HG02973 (cell line): ENCODE results near the gene GNGT2.
A peak's percentile ranks its signal among the peaks of the same experiment; 100 is the strongest.

Experiments used
- ATAC-seq: cut with Tn5 transposase; IDR thresholded peaks from one replicate; pipeline ENCODE4 v1.9.1; 2021; ENCODE audit warnings: moderate library complexity; ENCODE audit not compliant: unreplicated experiment

Gene GNGT2

DNA sequence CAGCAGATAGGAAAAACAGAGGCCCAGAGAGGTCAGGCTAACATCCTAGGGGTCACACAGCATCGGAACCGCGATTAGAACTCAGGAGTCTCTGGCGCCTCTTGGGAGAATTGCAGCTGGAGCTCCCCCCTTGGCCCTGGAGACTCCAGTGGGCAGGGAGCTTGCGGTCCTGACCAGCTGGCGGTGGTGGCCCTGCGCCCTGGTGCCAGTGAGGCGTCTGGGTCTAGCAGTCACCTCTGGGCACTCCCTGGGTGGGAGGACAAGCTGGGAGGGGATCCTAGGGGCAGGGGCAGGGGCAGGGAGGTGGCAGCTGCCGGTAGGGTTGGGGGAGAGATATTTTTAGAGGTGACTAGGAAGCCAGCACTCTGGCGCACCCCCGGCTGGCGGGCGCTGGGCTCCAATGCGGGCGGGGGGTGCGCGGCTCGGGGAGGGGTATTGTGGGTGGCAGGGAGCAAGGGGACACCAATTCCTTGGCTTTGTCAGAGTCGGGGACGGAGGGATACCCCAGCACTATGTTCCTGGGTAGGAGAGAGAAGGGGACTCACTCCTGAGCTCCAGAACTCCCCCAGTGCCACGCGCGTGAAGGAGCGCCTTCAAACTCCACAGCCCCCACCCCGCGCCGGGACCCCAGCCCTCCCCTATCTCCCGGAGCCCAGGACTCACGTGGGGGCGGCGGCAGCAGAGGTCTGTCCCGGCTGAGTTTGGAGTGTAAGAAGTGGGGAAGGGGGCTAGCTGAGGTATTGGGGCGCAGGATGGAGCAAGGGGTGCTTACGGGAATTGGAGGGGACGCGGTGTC lies 19.6 kb upstream of the GNGT2 start:
- ATAC-seq = no peak

DNA sequence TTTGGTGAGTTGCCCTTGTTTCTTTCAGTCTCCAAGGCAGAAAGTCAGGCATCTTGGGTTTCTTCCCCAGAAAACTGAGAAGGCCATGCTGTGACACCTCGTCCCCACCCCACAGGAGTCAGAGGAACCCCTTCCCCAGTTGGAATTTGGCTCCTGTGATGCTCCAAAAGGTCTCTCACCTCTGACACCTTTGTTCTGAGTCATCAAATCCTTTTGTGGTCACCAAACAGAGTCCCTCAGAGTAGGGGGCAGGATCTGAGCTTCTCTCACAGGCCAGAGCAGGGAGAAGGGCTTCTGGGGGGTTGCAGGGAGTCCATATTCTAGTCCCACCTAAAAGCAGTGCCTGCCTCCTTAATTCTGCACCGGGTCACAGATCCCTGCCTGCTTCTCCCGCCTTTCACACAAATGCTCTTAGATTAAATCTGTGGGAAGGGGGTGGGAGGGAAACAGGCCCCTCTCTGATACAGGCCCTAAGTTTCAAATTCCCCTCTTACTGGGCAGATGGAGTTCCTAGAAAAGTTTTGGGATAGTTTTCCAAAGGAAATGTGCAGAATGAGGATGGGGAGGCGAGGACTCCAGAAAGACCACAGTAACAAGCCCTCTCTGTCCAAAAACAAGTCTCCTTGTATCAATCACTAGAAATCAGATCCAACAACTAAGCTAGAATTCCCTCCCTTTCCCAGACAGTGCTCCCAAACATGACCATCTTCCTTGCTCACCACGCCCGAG lies 18.9 kb upstream of the GNGT2 start:
- no peak for ATAC-seq

DNA sequence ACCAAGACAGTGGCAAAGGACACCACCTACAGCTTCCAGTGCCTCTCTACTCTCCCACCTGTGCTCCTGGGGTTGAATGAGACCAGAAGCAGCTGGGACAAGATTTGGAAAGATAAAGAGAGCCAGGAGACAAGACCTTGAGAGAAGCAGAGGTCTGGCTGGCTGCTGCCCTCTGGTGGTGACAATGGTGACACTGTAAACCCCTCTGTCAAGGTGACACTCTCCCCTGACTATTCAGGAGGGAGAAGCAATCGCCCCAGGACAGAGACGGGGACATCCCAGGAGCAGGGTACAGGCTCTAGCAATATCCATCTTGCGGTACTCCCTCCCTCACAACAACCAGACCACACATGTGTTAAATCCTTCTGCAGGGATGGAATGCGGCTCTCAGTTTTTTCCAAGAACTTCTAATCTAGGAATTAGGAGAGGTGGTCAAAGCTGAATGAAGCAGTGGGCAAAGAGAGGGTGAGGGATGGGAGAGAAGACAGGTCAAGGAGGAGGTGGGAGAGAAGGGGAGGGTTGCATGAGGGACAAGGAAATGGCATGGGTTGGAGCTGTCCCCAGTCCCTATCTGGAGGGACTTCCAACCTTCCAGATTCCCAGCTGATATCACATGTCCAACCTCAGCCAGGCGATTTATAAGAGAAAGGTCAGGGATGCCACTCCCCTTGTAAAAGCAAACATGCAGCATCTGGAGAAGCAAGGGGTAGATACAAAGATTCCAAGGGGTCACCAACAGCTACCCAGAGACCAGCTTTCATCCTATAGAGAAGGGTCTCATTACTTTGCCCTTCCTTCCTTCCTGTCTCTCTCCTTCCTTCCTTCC lies 17.3 kb upstream of the GNGT2 start:
- ATAC-seq = no peak

DNA sequence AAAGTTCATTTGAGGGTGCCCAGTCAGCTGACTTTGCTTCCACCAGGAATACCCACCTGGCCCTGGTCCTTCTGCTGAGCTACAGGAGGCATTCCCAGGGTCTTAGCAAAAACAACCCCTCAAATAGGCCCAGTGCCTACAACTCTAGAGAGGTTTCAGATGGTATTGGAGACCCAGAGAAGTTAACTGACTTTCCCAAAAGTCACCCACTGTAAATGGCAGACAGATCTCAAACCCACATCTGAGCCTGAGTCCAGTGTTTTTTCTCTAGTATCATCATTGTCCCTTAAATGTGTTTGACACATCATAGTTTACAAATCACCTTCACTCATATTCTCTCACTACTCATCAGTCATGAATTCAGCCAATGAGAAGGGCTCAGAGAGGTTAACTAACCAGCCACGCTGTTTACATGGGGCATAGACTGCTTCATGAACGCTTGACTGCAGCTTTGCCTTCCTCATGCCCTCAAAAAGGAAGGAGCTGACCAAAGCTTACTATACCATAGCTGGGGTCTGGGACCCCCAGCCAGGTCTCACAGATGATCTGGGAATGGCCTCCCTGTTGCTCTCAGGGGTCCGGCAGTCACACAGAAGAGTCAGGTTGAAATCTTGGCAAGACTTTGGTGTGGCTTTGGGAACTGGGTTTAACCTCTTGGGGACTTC lies 16.5 kb upstream of the GNGT2 start:
- no peak for ATAC-seq

DNA sequence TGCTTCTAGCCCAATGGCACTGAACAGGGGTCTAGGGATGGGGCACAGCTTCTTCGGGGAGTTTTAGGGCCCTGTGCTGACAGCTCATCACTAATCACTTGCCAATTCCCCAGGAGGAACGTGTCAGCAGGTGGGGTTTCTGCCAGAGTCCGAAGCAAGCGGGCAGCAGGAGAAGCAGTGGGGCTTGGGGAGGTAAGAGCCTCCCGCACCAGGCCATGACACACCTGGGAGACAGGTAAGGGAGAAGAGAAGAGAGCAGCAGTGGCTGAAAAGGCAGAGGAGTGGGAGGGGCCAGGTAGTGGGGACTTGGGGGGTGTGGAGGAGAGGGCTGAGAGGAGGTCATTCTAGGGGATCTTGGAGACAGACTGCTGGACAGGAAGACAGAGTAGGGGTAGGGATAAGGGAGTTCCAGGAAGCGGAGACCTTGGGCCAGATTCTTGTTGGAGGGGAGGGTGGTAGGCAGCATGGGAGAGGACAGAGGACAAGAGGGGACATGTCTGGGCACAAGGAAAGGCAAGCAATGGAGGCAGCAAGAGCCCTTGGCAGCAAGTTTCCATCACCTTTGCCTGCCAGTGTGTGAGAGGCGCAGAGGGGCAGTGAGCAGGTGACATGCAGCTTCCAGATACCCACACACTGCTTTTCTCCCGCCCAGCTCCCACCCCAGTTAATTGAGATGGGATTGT lies 15.3 kb upstream of the GNGT2 start:
- no peak for ATAC-seq

DNA sequence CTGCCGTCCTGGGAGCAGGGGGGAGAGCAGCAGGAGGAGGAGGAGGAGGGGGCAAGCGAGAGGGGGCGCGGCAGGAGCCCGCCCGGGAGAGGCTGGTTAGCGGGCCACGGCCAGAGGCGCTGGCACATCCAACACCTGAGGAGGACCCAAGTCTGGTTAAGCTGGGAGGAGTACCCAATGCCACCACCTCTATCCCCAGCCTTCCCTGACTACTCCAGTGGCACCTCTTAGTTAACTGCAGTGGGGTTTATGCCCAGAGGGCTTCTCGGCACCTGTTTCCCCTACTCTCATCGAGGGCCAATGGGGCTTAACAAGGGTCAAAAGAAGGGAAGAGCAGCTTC lies 14.6 kb upstream of the GNGT2 start:
- no peak for ATAC-seq

DNA sequence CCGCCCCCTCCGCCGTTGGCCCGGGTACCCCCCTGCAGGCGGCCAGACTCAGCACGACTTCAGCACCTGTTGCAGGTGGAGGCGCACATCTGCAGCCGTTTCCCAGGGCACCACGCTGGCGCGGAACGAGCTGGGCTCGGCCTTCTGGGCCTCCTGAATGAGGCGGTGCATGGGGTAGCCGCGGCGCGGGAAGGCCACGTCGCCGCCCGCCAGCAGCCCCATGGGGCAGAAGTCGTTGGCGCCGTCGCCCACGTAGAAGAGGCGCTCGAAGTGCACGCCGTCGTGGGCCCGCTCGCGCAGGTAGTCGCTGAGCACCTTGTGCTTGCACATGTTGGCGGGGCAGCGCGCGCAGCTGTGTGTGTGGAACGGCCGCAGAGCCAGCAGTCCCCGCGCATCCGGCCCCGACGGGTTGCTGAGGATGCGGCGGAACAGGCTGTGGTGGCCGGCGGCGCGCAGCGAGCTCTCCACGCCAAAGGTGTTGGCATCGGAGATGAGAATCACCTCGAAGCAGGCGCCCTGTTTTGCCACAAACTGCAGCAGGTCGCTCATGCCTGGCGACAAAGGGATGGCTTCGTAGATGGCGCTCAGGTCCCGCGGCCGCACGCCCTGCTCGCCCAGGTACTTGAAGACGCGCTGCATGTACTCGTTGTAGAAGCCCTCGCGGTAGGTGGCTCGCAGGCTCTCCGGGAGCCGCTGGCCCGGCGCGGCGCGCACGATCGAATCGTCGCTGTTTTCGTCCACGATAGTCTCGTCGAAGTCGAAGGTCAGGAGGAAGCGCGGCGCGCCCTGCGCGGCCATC lies 14.0 kb upstream of the GNGT2 start:
- ATAC-seq = no peak

DNA sequence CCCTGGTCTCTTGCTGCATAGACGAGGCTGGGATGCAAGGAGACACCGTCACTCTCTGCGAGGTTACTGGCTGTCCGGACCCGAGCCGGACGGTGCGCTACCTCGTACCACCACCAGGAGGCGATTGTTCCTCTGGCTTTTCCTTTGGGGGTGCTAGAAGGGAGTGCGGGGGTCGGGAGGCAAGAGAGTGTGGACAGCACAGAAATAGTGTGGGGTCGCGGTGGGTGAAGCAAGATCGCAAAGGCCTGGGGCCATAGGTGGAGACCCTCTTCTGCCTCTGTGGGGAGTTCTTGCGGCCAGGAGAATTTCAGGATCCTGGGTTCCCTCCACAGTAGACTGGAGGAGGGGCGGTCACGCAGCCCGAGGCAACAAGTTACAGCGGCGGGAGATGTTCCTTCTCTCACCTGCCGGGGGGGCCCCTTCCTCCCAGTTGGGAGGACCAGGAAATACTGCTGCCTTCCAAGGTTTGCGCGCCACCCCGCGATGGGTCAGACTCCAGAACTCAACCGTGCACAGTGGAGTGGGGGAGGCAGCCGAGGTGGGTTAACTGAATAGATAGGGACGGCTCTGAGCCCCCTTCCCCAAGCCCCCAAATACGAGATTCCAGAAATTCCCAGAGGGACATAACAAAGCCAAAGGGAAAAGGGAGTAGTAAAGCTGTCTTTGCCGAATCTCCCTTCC lies 13.3 kb upstream of the GNGT2 start:
- no peak for ATAC-seq

DNA sequence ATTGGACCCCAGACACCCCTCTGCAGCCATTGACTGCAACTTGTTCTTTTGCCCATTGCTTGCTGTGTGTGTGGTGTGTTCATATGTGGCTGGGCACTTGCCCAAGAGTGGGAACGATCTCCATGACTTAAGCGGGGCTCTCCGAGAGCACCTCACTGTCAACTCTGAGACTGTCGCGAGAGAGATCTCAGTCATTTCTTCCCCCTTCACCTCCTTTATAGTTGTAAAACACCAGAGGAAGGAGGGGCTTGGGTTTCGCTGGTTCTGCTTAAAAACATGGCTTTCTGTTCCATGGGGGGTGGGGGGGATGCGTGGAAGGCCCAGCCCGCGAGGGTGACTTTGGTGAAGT lies 12.8 kb upstream of the GNGT2 start:
- no peak for ATAC-seq

DNA sequence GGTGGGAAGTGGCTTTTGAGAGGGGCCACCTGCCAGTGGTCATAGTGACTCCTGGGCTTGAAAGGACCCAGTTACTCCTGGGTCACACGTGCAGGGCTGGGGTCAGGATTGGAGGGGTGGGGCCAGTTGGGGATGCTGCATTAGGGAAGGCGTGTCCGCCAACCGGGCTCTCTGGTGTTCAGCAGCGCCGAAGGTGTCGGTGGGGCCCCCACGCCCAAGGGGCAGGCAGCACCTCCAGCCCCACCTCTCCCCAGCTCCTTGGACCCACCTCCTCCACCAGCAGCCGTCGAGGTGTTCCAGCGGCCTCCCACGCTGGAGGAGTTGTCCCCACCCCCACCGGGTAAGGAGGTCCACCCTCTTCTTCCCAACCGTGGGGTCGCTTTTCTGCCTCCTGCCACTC lies 9.6 kb upstream of the GNGT2 start:
- ATAC-seq = no peak

DNA sequence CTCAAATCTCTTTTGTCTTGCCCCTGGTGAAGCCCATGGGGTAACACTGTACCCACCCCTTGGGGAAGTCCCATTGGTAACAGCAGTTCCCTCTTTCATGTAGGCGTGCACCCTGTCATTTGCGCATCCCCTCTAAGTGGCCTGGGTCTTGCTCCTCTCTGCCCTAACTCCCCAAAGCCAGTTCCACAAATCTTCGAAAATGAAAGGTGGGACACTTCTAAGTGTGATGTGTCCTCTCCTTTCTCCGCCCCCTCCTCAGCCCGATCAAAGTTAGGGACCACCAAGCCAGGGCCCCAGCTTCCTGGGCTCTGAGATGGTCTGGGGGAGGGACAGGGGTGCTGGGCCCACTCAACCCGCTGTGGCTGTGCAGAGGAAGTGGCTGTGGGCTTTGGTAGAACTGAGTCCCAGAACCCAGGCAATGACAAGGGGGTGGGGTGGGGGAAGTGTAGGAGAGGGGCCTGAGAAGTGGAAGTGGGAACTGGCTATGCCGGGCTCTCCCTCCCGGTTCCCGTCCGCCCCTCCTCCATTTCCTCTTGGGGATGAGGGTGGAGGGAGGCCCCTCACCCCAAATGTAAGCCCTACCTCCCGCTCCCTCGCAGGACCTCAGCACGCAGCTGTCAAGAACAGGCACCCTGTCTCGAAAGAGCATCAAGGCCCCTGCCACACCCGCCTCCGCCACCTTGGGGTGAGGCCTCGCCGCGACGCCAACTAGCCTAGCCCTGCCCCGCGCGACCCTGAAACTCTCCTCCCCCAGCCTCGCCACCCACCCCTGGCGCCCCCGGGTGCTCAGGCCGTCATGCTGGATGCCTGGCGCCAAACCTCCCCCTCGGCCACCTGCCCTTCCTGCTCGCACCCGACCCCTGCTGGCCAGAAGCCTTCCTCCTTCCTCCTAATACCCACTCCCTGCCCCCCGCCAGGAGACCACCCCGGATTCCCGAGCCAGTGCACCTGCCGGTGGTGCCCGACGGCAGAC lies 8.9 kb upstream of the GNGT2 start:
- ATAC-seq = no peak

DNA sequence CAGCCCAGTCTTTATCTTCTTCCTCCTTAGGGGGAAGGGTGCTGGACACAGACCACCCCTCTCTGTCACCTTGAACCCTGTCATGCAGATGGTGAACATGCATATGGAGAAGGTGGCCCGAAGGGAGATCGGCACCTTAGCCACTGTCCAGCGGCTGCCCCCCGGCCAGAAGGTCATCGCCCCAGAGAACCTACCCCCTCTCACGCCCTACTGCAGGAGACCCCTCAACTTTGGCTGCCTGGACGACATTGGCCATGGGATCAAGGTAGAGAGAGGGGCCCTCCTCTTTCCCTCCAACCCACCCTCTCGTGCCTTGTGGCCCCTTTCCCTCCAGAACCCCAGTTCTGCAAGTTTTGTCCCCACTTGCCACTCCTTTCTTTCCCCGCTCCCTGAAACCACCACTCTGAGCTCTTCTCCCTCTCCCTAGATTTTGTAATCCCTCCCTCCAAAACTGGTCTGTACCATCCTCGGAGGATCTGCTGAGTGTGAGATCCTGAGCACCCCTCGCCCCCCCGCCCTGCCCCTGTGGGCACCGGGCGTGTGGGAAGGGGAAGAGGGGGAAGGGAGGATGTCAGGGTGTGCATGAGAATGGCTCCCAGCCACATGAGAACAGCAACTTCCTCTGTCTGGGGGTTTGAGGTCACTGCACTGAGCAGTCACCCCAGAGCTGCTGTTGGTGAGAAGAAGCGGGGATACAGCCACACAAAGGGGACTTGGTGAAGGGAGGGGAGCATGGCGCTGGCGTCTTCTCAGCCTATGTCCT lies 7.5 kb upstream of the GNGT2 start:
- peak; percentile 39 for ATAC-seq

DNA sequence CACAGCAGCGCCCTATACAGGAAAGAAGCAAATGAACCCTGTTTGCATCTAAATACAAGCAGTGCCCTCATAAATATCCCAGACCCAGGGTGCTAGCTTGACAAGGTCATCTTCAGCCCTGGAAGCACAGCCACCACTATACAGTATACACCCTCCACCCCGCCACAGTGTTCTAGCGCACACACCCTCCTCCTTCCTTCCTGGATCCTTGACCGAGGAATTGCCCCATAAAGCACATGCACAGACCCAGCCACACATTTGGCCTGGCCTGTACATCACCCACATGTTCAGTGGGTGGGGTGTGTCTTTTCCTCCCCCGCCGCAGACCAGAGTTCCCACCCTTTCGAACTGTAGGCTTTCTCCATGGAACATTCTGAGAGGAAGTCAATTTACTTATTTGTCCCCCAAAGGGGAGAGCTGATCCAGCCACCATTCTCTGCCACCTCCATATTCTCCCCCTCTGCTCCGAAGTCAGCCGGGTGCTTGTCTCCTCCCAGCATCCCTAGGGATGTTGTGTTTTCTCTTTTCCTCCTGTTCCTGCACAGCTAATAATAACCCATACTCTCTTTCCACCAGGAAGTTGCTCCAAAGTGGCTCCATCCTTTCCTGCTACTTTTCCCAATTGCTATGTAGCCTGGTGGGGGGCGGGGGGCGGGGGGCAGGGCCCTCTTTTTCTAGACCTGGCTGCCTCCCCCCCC lies 6.7 kb upstream of the GNGT2 start:
- no peak for ATAC-seq

DNA sequence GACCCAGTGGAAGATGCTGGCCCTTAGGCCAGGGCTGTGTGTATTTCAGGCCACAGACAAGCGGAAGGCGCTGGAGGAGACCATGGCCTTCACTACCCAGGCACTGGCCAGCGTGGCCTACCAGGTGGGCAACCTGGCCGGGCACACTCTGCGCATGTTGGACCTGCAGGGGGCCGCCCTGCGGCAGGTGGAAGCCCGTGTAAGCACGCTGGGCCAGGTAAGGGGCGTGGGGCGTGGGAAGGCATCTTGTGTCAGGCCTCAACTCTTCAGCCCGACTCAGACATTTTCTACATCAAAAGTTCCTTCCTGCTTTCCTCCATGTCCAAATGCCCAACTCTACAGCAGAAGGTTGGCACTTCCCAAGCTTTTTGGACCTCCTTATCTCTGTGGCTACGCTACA lies 6.1 kb upstream of the GNGT2 start:
- no peak for ATAC-seq

DNA sequence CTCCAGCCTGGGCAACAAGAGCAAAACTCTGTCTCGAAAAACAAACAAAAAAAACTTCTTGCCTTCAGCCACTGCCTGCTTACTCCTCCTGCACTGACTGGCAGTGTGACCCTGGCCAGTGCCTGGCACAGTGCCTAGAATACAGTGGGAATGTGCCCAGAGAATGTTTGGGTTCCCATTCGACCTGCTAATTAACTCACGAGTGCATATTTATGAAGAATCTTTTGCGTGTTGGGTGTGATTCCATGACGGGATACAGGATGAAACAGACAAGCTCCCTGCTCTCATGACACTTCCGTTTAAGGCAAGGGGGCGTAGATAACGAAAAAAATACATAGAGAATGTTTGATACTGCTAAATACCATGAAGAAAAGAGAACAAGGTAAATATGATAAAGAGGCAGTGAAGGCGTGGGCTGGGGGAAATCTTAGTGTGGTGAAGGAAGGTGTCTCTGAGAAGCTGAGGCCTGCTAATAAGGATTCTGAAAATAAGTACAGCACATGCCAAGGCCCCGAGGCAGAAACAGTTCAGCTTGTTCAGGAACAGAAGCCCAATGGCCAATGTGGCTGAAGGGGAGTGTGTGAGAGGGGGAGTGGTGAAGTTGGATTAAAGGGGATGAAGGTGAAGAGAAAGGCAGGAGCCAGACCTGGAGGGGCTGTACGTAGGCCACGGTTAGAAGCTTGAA lies 4.4 kb upstream of the GNGT2 start:
- ATAC-seq = no peak

DNA sequence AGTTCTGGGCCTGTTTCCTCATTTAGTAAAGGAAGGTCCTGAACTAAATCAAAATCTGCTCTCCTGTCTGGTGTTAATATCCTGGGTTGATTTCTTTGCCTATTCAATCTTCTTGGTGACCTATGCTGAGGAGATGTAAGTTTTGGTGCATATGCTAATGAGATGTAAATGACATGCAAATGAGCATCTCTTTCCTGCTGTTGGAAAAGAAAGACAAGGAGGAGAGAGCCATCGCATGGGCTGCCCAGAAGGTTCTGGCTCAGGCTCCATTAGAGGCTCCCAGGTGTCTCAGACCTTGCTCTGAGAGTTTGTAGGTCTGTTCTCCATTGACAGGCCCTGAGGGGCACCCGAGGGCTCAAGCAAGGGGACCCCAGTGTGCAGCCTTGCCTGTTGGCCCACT lies 3.5 kb upstream of the GNGT2 start:
- no peak for ATAC-seq
